ENCODE results near the gene SH3RF3.

DNA sequence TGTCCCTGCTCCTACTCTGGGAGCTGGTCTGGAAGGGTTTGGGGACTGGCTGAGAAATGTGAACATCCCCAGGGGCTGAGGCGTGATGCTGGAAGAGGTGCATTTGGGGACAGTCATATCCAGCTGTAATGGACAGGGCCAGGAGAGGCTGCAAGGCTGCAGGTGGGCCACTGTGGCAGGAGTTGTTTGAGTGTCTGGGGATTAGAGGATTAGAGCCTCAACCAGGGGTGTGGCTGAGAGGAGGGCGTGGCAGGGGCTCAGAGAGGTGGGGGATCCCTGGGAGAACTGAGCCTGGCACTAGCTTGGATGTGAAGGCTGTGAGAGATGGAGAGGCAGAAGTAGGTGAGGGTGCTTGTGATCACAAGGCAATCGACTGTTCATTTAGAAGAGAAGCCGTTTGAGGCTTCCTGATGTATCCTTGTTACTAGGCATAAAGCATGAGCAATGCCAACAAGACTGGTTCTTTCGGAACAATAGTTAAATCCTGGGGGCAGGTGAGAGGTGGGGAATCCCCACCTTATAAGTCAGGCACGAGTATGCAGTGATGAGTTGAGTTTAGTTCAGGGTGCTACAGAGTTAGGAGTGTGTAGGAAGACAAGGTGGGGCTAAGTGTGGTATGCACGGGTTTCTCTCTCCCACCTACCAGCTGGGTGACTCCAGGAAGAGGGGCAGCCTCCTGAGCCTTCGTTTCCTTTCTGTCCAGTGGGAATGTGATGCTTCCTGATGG is 31.9 kb downstream of the SH3RF3 start:
- TF ChIP-seq POLR2A (IDR thresholded peaks at IDR 0.05), result no peak
- TF ChIP-seq, protein P1, sequence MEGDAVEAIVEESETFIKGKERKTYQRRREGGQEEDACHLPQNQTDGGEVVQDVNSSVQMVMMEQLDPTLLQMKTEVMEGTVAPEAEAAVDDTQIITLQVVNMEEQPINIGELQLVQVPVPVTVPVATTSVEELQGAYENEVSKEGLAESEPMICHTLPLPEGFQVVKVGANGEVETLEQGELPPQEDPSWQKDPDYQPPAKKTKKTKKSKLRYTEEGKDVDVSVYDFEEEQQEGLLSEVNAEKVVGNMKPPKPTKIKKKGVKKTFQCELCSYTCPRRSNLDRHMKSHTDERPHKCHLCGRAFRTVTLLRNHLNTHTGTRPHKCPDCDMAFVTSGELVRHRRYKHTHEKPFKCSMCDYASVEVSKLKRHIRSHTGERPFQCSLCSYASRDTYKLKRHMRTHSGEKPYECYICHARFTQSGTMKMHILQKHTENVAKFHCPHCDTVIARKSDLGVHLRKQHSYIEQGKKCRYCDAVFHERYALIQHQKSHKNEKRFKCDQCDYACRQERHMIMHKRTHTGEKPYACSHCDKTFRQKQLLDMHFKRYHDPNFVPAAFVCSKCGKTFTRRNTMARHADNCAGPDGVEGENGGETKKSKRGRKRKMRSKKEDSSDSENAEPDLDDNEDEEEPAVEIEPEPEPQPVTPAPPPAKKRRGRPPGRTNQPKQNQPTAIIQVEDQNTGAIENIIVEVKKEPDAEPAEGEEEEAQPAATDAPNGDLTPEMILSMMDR (IDR thresholded peaks at IDR 0.05), result no peak

All from upper lobe of left lung (tissue), 4 donors.